K562 (cell line): ENCODE measurements around the gene HSPB2. TPM values are rescaled to one million over a fixed set of nuclear protein-coding genes. Genes with fewer than 3 reads are reported as not detected.

Experiments
- ATAC-seq: fragments of 200-7000 bp; cut with Tn5 transposase; 3 replicates; pipeline ENCODE4 v1.9.1; 2020; ENCODE audit warnings: moderate library complexity
- BruUV-seq: library from RNA; stranded (reverse); fragments of 400-500 nt; replicated peaks from 2 replicates; lab custom pipeline; 2021; lab: Mats Ljungman, UMichigan
- CTCF ChIA-PET: fragments of 300-600 bp; formaldehyde crosslinking; extraction: SDS; loops from one replicate; lab custom pipeline; 2021; ENCODE audit warnings: low intra/inter-chr PET ratio; lab: Yijun Ruan, JAX
- POLR2A ChIA-PET: fragments of 300-600, 350-650 bp; sonication (Branson Sonifier 250); formaldehyde crosslinking; extraction: SDS; loops from one replicate; lab custom pipeline; 2021; ENCODE audit warnings: antibody characterized with exemption, inconsistent platforms; lab: Yijun Ruan, JAX
- DNase-seq, 4 experiments: peaks; one replicate each; pipeline versions ENCODE4 v3.0.0 to v3.0.0-alpha.2; 2011 to 2018; ENCODE audit warnings: low spot score in 3 of 4, mixed read lengths in 3 of 4; ENCODE audit errors: extremely low read depth in 1 of 4
- FAIRE-seq: peaks from 2 replicates; lab custom pipeline; 2011; peaks lifted over from hg19 to GRCh38; lab: Jason Lieb, UNC
- H2AFZ ChIP-seq: 2 replicates; pipeline ENCODE4 v1.6.0; 2011; ENCODE audit warnings: low read depth, low read length, control low read depth, inconsistent platforms
- H3K27ac ChIP-seq: fragments of 200-600 bp; 3 replicates; pipeline ENCODE4 v1.8.0; 2011; ENCODE audit warnings: low read depth, mild to moderate bottlenecking, control low read depth, inconsistent platforms, low read length, moderate library complexity, mixed read lengths; ENCODE audit errors: extremely low read depth
- H3K27me3 ChIP-seq, 2 experiments: fragments of 300-600 bp in 1 of 2; 2 replicates in 1 of 2; 3 replicates in 1 of 2; pipeline versions ENCODE4 v1.6.0 to v1.8.0; 2011; ENCODE audit warnings: inconsistent platforms in 2 of 2, low read length in 2 of 2, mild to moderate bottlenecking in 1 of 2, mixed read lengths in 1 of 2, moderate library complexity in 1 of 2; ENCODE audit not compliant: control insufficient read depth in 2 of 2, insufficient read depth in 2 of 2
- H3K36me3 ChIP-seq: fragments of 300-600 bp; 3 replicates; pipeline ENCODE4 v1.8.0; 2011; ENCODE audit warnings: mild to moderate bottlenecking, low read length, inconsistent platforms; ENCODE audit not compliant: control insufficient read depth, insufficient read depth
- H3K4me1 ChIP-seq, 2 experiments: fragments of 200-600 bp in 1 of 2; replicated peaks in 1 of 2; 2 replicates in 1 of 2; 3 replicates in 1 of 2; pipeline versions ENCODE4 v1.5.1 to v1.8.0; 2011; ENCODE audit warnings: inconsistent platforms in 2 of 2, low read length in 2 of 2, mild to moderate bottlenecking in 1 of 2, mixed read lengths in 1 of 2, moderate library complexity in 1 of 2; ENCODE audit not compliant: control insufficient read depth in 2 of 2, insufficient read depth in 2 of 2
- H3K4me2 ChIP-seq: 2 replicates; pipeline ENCODE4 v1.6.1; 2011; ENCODE audit warnings: low read length, control low read depth, inconsistent platforms, mixed read lengths; ENCODE audit not compliant: insufficient read depth
- H3K4me3 ChIP-seq: fragments of 200-600 bp; sonication (generic), shearing (Covaris generic); 2 replicates; pipeline ENCODE4 v1.5.1; 2016; ENCODE audit warnings: control low read depth, inconsistent platforms
- H3K79me2 ChIP-seq: fragments of 200-600 bp; 3 replicates; pipeline ENCODE4 v1.8.0; 2011; ENCODE audit warnings: low read length, inconsistent platforms; ENCODE audit not compliant: control insufficient read depth, insufficient read depth
- H3K9ac ChIP-seq, 2 experiments: 2 replicates each; pipeline versions ENCODE4 v1.6.0 to v1.6.1; 2011; ENCODE audit warnings: low read depth in 2 of 2, low read length in 2 of 2, control low read depth in 1 of 2, inconsistent platforms in 1 of 2, mild to moderate bottlenecking in 1 of 2, mixed read lengths in 1 of 2; ENCODE audit not compliant: insufficient read depth in 1 of 2
- H3K9me1 ChIP-seq: one replicate; pipeline ENCODE4 v1.6.0; 2011; ENCODE audit warnings: inconsistent platforms, mild to moderate bottlenecking, low read length, moderate library complexity; ENCODE audit not compliant: control insufficient read depth, insufficient read depth
- H3K9me3 ChIP-seq: replicated peaks from 2 replicates; pipeline ENCODE4 v1.5.1; 2011; ENCODE audit warnings: low read depth, low read length, inconsistent platforms; ENCODE audit not compliant: control insufficient read depth, insufficient read depth
- H4K20me1 ChIP-seq: replicated peaks from 2 replicates; pipeline ENCODE4 v1.6.1; 2011; ENCODE audit warnings: low read length, inconsistent platforms, mixed read lengths; ENCODE audit not compliant: control insufficient read depth, insufficient read depth
- NR2C2 ChIP-seq, 2 experiments: fragments of 200-800 bp in 1 of 2; sonication (Bioruptor generic) in 1 of 2; sonication (generic) in 1 of 2; formaldehyde crosslinking in 1 of 2; IDR thresholded peaks; 2 replicates each; pipeline versions ENCODE4 v1.6.1 to v1.8.0; 2016 to 2022; ENCODE audit warnings: mild to moderate bottlenecking in 1 of 2, missing compliant biosample characterization in 1 of 2, missing genetic modification characterization in 1 of 2, missing genetic modification reagents in 1 of 2
- ZNF586 ChIP-seq: fragments of 450-650 bp; formaldehyde crosslinking; conservative IDR thresholded peaks from 2 replicates; pipeline ENCODE4 v1.4.0; 2020; ENCODE audit warnings: mild to moderate bottlenecking, moderate library complexity
- WGBS: fragments of 100-300 bp; shearing (Covaris generic); methylation state at CpG from one replicate; pipeline ENCODE4 v1.1.6; 2016; ENCODE audit warnings: low coverage, mixed read lengths; ENCODE audit not compliant: insufficient coverage; ENCODE audit errors: missing lambda C conversion rate; 5-methylcytosine and 5-hydroxymethylcytosine counted together
- in situ Hi-C: fragments of 300-500 bp; cut with MboI; formaldehyde crosslinking; loops from 4 replicates; pipeline ENCODE4 v1.15.0; 2018; ENCODE audit warnings: inconsistent platforms, mixed read lengths
- intact Hi-C: fragments of 100-400 bp; cut with micrococcal nuclease; formaldehyde crosslinking; loops from 2 replicates; pipeline ENCODE4 v1.14.2; 2022
- polyA plus RNA-seq, 8 experiments: library from polyadenylated mRNA; depleted of rRNA in 4 of 8; stranded (reverse) in 5 of 8; unstranded in 3 of 8; fragments of >200 nt; fragmentation: Nextera tagmentation in 2 of 8; fragmentation: Illumina TruSeq in 1 of 8; extraction: Ambion mirVana in 2 of 8; extraction: Trizol in 1 of 8; gene quantifications; 2 replicates each; pipeline versions ENCODE4 v1.2.1 to v1.2.3, GENCODE V29; 2011 to 2014; ENCODE audit warnings: inconsistent platforms in 1 of 8, missing spikeins in 1 of 8
- total RNA-seq, 7 experiments: library from RNA; depleted of rRNA in 6 of 7; stranded (reverse); fragments of >200 nt in 6 of 7; fragmentation: Illumina TruSeq in 2 of 7; extraction: Trizol in 2 of 7; gene quantifications; 2 replicates each; pipeline versions ENCODE4 v1.2.1 to v1.2.3, GENCODE V29; 2011 to 2021; ENCODE audit warnings: low replicate concordance in 1 of 7
- TF ChIP-seq, protein P1 (sequence below): fragments of 200-800 bp; sonication (Bioruptor generic); IDR thresholded peaks from 2 replicates; pipeline ENCODE4 v1.6.1; 2016; ENCODE audit warnings: missing genetic modification characterization, missing compliant biosample characterization

The HSPB2 gene
- total and polyA plus RNA-seq, 9 of the 15 experiments (the other 6 are each of a cell fraction or from before 2014, with no cell fraction given) = 0.06 to 0.35 (median 0.11) TPM; not detected in 5

- Histone ChIP-seq H3K27ac (peak overlapping the region; percentile 89), H3K36me3 (no peaks in the 10 kb centered on the region), H3K27me3 (no peaks in the 10 kb centered on the region), H3K79me2 (no peaks in the 10 kb centered on the region), H4K20me1 (no peaks in the 10 kb centered on the region), H3K9me1 (no peaks in the 10 kb centered on the region), H3K4me1 (peaks cover 31 to 33% of the 10 kb centered on the region in 2 experiments), H3K9ac (peak overlapping the region; percentile 78 to 93; a peak in 3 of 4 replicates), H3K9me3 (no peaks in the 10 kb centered on the region), H2AFZ (peak overlapping the region; percentile 93), H3K4me3 (0 out of 2 replicates have a peak overlapping the region, but pooled peaks have one; percentile 20), H3K4me2 (peak overlapping the region; percentile 83)
- POLR2A ChIA-PET = interaction anchor here (0.6 to 2.6 kb wide), 5 partner anchors 9 to 117 kb away, joined by 3 to 20 read pairs (median 4); partner anchors contain the start of genes CRYAB, DIXDC1 and HSPB2
- 81% methylated on average over 16 of the region's 16 CpGs for WGBS
- intact Hi-C loops (loop anchor here (2.0 kb wide), 1 partner anchor 99 kb away; the partner anchor contains the start of gene DLAT), in situ Hi-C loops (loop anchor here (5.0 kb wide), 1 partner anchor 44 kb away; no protein-coding TSS in a partner anchor)
- peak; percentile 33; the same call in 1 of the 2 replicates for TF ChIP-seq NR2C2 (CRISPR knock-in tag; IDR thresholded peaks at IDR 0.05)
- no peak for TF ChIP-seq NR2C2 (tag; IDR thresholded peaks at IDR 0.05)
- no peak for TF ChIP-seq ZNF586 (CRISPR knock-in tag)
- TF ChIP-seq, protein P1, sequence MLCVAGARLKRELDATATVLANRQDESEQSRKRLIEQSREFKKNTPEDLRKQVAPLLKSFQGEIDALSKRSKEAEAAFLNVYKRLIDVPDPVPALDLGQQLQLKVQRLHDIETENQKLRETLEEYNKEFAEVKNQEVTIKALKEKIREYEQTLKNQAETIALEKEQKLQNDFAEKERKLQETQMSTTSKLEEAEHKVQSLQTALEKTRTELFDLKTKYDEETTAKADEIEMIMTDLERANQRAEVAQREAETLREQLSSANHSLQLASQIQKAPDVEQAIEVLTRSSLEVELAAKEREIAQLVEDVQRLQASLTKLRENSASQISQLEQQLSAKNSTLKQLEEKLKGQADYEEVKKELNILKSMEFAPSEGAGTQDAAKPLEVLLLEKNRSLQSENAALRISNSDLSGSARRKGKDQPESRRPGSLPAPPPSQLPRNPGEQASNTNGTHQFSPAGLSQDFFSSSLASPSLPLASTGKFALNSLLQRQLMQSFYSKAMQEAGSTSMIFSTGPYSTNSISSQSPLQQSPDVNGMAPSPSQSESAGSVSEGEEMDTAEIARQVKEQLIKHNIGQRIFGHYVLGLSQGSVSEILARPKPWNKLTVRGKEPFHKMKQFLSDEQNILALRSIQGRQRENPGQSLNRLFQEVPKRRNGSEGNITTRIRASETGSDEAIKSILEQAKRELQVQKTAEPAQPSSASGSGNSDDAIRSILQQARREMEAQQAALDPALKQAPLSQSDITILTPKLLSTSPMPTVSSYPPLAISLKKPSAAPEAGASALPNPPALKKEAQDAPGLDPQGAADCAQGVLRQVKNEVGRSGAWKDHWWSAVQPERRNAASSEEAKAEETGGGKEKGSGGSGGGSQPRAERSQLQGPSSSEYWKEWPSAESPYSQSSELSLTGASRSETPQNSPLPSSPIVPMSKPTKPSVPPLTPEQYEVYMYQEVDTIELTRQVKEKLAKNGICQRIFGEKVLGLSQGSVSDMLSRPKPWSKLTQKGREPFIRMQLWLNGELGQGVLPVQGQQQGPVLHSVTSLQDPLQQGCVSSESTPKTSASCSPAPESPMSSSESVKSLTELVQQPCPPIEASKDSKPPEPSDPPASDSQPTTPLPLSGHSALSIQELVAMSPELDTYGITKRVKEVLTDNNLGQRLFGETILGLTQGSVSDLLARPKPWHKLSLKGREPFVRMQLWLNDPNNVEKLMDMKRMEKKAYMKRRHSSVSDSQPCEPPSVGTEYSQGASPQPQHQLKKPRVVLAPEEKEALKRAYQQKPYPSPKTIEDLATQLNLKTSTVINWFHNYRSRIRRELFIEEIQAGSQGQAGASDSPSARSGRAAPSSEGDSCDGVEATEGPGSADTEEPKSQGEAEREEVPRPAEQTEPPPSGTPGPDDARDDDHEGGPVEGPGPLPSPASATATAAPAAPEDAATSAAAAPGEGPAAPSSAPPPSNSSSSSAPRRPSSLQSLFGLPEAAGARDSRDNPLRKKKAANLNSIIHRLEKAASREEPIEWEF = peak; percentile 67
- CTCF ChIA-PET = no interaction called here
- DNase-seq = no peak
- ATAC-seq = no peak
- no TSS peak for BruUV-seq
- FAIRE-seq = no peak
These were observed 13.4 kb downstream of the HSPB2 start for GRCh38 chr11:111925953-111926352.
